Measurements from ENCODE around the gene MAPT. TPM values are rescaled to one million over a fixed set of nuclear protein-coding genes. Genes with fewer than 3 reads are reported as not detected.

MAPT gene
- total RNA-seq, 4 donors from 2014 or later: 4.2 to 11.1 (median 7.3) TPM

- 85% methylated on average over 4 of the region's 4 CpGs for WGBS
- H3K27ac ChIP-seq (replicated peaks in 1 of 4): no peak overlapping the region
- H3K27me3 ChIP-seq: no peaks in the 10 kb centered on the region
- TF ChIP-seq POLR2A (IDR thresholded peaks at IDR 0.05; ENCODE audit: low read depth): no peak
- intact Hi-C loops (cut with DNase I): no loop called here
- no peaks in the 10 kb centered on the region for H3K9me3 ChIP-seq
- peaks cover 0 to 7% (median 0%) of the 10 kb centered on the region in 4 donors for H3K36me3 ChIP-seq
- DNase-seq (ENCODE audit: extremely low spot score): no peak
- H3K4me3 ChIP-seq: no peak overlapping the region
- H3K4me1 ChIP-seq: peaks cover 0 to 10% (median 8%) of the 10 kb centered on the region in 4 donors
These were observed 70.3 kb downstream of the MAPT start for GRCh38 chr17:45964634-45965033.

DNA sequence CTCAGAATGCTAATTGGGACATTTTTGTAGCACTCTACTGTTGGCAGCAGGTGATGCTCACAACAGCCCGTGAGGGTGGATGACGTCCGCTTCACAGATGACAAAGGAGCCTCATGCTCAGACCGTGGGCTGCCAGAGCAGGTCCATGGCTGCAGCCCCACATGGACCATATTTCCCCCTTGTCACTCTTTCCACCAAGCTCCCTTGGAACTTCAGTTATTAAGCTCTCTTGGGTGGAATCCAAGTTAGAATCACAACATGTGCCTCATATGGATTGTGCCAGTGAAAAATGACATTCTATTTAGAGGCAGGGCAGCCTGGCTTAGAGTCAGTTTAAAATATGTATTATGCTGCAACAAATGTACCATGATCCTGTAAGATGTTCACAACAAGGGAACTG lies 71.5 kb downstream of the MAPT start:
- DNase-seq (ENCODE audit: extremely low spot score): no peak
- 76% methylated on average over 3 of the region's 4 CpGs for WGBS

DNA sequence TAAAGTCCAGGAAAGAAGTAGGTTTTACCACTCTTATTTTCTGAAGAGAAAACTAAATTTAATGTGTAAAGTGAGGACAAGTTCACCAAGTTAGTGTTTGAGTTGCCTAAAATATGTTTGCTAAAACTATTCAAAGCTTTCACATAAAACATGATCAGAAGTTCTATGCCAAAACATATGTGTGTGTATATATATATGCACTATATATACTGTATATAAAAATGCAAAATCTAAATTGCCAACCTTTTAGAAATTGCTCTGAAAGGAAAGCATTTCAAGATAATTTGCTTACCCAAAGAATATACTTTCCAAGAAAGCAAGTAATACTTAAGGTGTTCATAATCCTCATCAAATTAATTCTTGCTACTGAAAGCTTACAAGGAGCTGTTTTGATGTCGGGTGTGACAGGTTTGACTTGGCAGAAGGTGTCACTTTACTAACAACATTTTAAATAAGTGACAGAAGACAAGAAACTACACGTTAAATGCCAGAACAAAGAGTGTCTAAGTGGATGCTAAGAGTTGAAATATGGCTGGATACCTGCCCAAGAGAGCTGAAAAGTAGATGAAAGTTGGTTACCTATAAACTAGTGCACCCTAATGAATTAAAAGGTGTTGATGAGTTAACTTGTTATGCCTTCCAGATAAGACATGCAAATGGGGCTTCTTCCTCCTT lies 72.4 kb downstream of the MAPT start:
- Histone ChIP-seq H3K36me3 (peaks cover 0 to 12% (median 0%) of the 10 kb centered on the region in 4 donors), H3K27me3 (no peaks in the 10 kb centered on the region), H3K9me3 (no peaks in the 10 kb centered on the region), H3K27ac (replicated peaks in 1 of 4) (no peak overlapping the region), H3K4me3 (no peak overlapping the region), H3K4me1 (peaks cover 0 to 10% (median 8%) of the 10 kb centered on the region in 4 donors)
- intact Hi-C loops (cut with DNase I): no loop called here
- DNase-seq (ENCODE audit: extremely low spot score): no peak
- WGBS: 39% methylated on average over 2 of the region's 2 CpGs
- TF ChIP-seq CTCF (IDR thresholded peaks at IDR 0.05): no peak
- no peak for TF ChIP-seq EP300 (IDR thresholded peaks at IDR 0.05)
- no peak for TF ChIP-seq POLR2AphosphoS5 (IDR thresholded peaks at IDR 0.05)
- no peak for TF ChIP-seq POLR2A (IDR thresholded peaks at IDR 0.05; ENCODE audit: low read depth)

More for the DNA sequence above, 71.5 kb downstream of the MAPT start:
- Histone ChIP-seq H3K9me3 (no peaks in the 10 kb centered on the region), H3K4me3 (no peak overlapping the region), H3K27me3 (no peaks in the 10 kb centered on the region), H3K27ac (replicated peaks in 1 of 4) (no peak overlapping the region), H3K36me3 (peaks cover 0 to 12% (median 0%) of the 10 kb centered on the region in 4 donors), H3K4me1 (peaks cover 0 to 10% (median 8%) of the 10 kb centered on the region in 4 donors)
- intact Hi-C loops (cut with DNase I): no loop called here
- TF ChIP-seq POLR2A (IDR thresholded peaks at IDR 0.05; ENCODE audit: low read depth) (no peak), POLR2AphosphoS5 (IDR thresholded peaks at IDR 0.05) (no peak), EP300 (IDR thresholded peaks at IDR 0.05) (no peak), CTCF (IDR thresholded peaks at IDR 0.05) (no peak)

- Histone ChIP-seq H3K4me3 (no peak overlapping the region), H3K9me3 (no peaks in the 10 kb centered on the region), H3K27ac (replicated peaks in 1 of 4) (no peak overlapping the region), H3K4me1 (peaks cover 0 to 10% (median 8%) of the 10 kb centered on the region in 4 donors), H3K36me3 (peaks cover 0 to 12% (median 0%) of the 10 kb centered on the region in 4 donors), H3K27me3 (no peaks in the 10 kb centered on the region)
- WGBS: 83% methylated on average over 5 of the region's 5 CpGs
- intact Hi-C loops (cut with DNase I): no loop called here
- DNase-seq (ENCODE audit: extremely low spot score): no peak
- TF ChIP-seq POLR2AphosphoS5 (IDR thresholded peaks at IDR 0.05) (no peak), CTCF (IDR thresholded peaks at IDR 0.05) (no peak), EP300 (IDR thresholded peaks at IDR 0.05) (no peak), POLR2A (IDR thresholded peaks at IDR 0.05; ENCODE audit: low read depth) (no peak)
These were observed 73.0 kb downstream of the MAPT start for GRCh38 chr17:45967378-45967777.

- intact Hi-C loops (cut with DNase I): no loop called here
- H3K9me3 ChIP-seq: no peaks in the 10 kb centered on the region
These were observed 74.4 kb downstream of the MAPT start for GRCh38 chr17:45968732-45969131.

More at GRCh38 chr17:45968732-45969131, 74.4 kb downstream of the MAPT start:
- H3K27ac ChIP-seq (replicated peaks in 1 of 4): no peak overlapping the region
- H3K4me1 ChIP-seq: peaks cover 0 to 10% (median 8%) of the 10 kb centered on the region in 4 donors
- DNase-seq (ENCODE audit: extremely low spot score): no peak
- TF ChIP-seq CTCF (IDR thresholded peaks at IDR 0.05) (no peak), EP300 (IDR thresholded peaks at IDR 0.05) (no peak), POLR2AphosphoS5 (IDR thresholded peaks at IDR 0.05) (no peak), POLR2A (IDR thresholded peaks at IDR 0.05; ENCODE audit: low read depth) (no peak)
- no peaks in the 10 kb centered on the region for H3K27me3 ChIP-seq
- no peak overlapping the region for H3K4me3 ChIP-seq
- 83% methylated on average over 2 of the region's 2 CpGs for WGBS
- peaks cover 0 to 5% (median 0%) of the 10 kb centered on the region in 4 donors for H3K36me3 ChIP-seq
